Esophagus (tissue), 2 donors: ENCODE data around the gene PPP1R9B. TPM values are rescaled to one million over a fixed set of nuclear protein-coding genes. Genes with fewer than 3 reads are reported as not detected.

ENCODE experiments used
- H3K27ac ChIP-seq, 2 donors: one replicate each; pipeline ENCODE4 v1.5.1; 2013; ENCODE audit warnings: low read depth in 2 of 2, mild to moderate bottlenecking in 2 of 2, inconsistent platforms in 1 of 2, low read length in 1 of 2, moderate library complexity in 1 of 2
- H3K27me3 ChIP-seq, 2 donors: one replicate each; pipeline ENCODE4 v1.6.1; 2013; ENCODE audit warnings: low read length in 2 of 2, control low read depth in 1 of 2, mild to moderate bottlenecking in 1 of 2; ENCODE audit not compliant: insufficient read depth in 2 of 2, control insufficient read depth in 1 of 2
- H3K36me3 ChIP-seq, 2 donors: one replicate each; pipeline ENCODE4 v1.6.1; 2013; ENCODE audit warnings: low read length in 1 of 2; ENCODE audit not compliant: control insufficient read depth in 2 of 2, insufficient read depth in 2 of 2
- H3K4me1 ChIP-seq, 2 donors: one replicate each; pipeline ENCODE4 v1.6.1; 2013; ENCODE audit warnings: low read length in 1 of 2; ENCODE audit not compliant: control insufficient read depth in 2 of 2, insufficient read depth in 2 of 2
- H3K4me3 ChIP-seq, 2 donors: one replicate each; pipeline ENCODE4 v1.5.1; 2013; ENCODE audit warnings: low read length in 2 of 2, mild to moderate bottlenecking in 2 of 2, low read depth in 1 of 2, moderate library complexity in 1 of 2
- H3K9me3 ChIP-seq, 2 donors: one replicate each; pipeline ENCODE4 v1.6.1; 2013; ENCODE audit warnings: mild to moderate bottlenecking in 2 of 2, low read depth in 1 of 2, low read length in 1 of 2, moderate library complexity in 1 of 2; ENCODE audit not compliant: control insufficient read depth in 2 of 2, insufficient read depth in 1 of 2
- WGBS, 2 donors: extraction: QIAGEN DNeasy Blood & Tissue Kit; methylation state at CpG; one replicate each; pipeline ENCODE4 v1.1.7; 2013; 5-methylcytosine and 5-hydroxymethylcytosine counted together
- polyA plus RNA-seq, 2 donors: library from polyadenylated mRNA; stranded (reverse); fragments of 200-250 nt; gene quantifications; one replicate each; pipeline ENCODE4 v1.2.3, GENCODE V29; 2013
- donor health status: healthy with polysubstance abuse.
- donor health status: Bipolar disorder and iron deficiency.

Gene PPP1R9B
- polyA plus RNA-seq, 2 donors = 15.4 to 31.3 TPM

GRCh38 chr17:50188531-50188920, 38.0 kb upstream of the PPP1R9B start:
- no peak overlapping the region for H3K4me3 ChIP-seq
- H3K4me1 ChIP-seq = peaks cover 0 to 4% of the 10 kb centered on the region in 2 donors
- peaks cover 0 to 22% of the 10 kb centered on the region in 2 donors for H3K36me3 ChIP-seq
- WGBS, 2 donors = 73 to 78% methylated on average over 13 of the region's 13 CpGs
- no peaks in the 10 kb centered on the region for H3K9me3 ChIP-seq
- H3K27ac ChIP-seq = no peak overlapping the region
- no peaks in the 10 kb centered on the region for H3K27me3 ChIP-seq

- H3K27ac ChIP-seq = no peak overlapping the region
- no peaks in the 10 kb centered on the region for H3K27me3 ChIP-seq
- peaks cover 0 to 22% of the 10 kb centered on the region in 2 donors for H3K36me3 ChIP-seq
- no peaks in the 10 kb centered on the region for H3K9me3 ChIP-seq
- H3K4me3 ChIP-seq = no peak overlapping the region
- peaks cover 0 to 7% of the 10 kb centered on the region in 2 donors for H3K4me1 ChIP-seq
- 77 to 83% methylated on average over 17 of the region's 17 CpGs for WGBS, 2 donors
These were observed 37.5 kb upstream of the PPP1R9B start for GRCh38 chr17:50187751-50188530.

- Histone ChIP-seq H3K27ac (no peak overlapping the region), H3K36me3 (peaks cover 0 to 18% of the 10 kb centered on the region in 2 donors), H3K27me3 (no peaks in the 10 kb centered on the region), H3K4me1 (peaks cover 0 to 7% of the 10 kb centered on the region in 2 donors), H3K4me3 (no peak overlapping the region), H3K9me3 (no peaks in the 10 kb centered on the region)
- WGBS, 2 donors = 72 to 73% methylated on average over 4 of the region's 4 CpGs
These were observed 36.9 kb upstream of the PPP1R9B start for GRCh38 chr17:50187394-50187725.

GRCh38 chr17:50186661-50187393, 36.4 kb upstream of the PPP1R9B start:
- Histone ChIP-seq H3K27ac (no peak overlapping the region), H3K36me3 (peaks cover 0 to 18% of the 10 kb centered on the region in 2 donors)

GRCh38 chr17:50185631-50186471, 35.4 kb upstream of the PPP1R9B start:
- no peak overlapping the region for H3K4me3 ChIP-seq
- peaks cover 0 to 12% of the 10 kb centered on the region in 2 donors for H3K36me3 ChIP-seq
- peak overlapping the region; percentile 21 to 26 for H3K27ac ChIP-seq
- H3K4me1 ChIP-seq = peaks cover 0 to 13% of the 10 kb centered on the region in 2 donors
- no peaks in the 10 kb centered on the region for H3K9me3 ChIP-seq
- H3K27me3 ChIP-seq = no peaks in the 10 kb centered on the region
- 82 to 86% methylated on average over 31 of the region's 31 CpGs for WGBS, 2 donors

More at GRCh38 chr17:50186661-50187393, 36.4 kb upstream of the PPP1R9B start:
- WGBS, 2 donors = 82% methylated on average over 24 of the region's 24 CpGs
- H3K27me3 ChIP-seq = no peaks in the 10 kb centered on the region
- H3K4me1 ChIP-seq = peaks cover 0 to 9% of the 10 kb centered on the region in 2 donors
- no peak overlapping the region for H3K4me3 ChIP-seq
- H3K9me3 ChIP-seq = no peaks in the 10 kb centered on the region

GRCh38 chr17:50184611-50185398, 34.3 kb upstream of the PPP1R9B start:
- Histone ChIP-seq H3K9me3 (no peaks in the 10 kb centered on the region), H3K4me1 (peaks cover 0 to 13% of the 10 kb centered on the region in 2 donors), H3K36me3 (peaks cover 0 to 8% of the 10 kb centered on the region in 2 donors), H3K4me3 (no peak overlapping the region), H3K27ac (peak overlapping the region; percentile 18 to 49), H3K27me3 (no peaks in the 10 kb centered on the region)
- 37 to 57% methylated on average over 19 of the region's 19 CpGs for WGBS, 2 donors

- H3K36me3 ChIP-seq = peaks cover 0 to 8% of the 10 kb centered on the region in 2 donors
- no peaks in the 10 kb centered on the region for H3K9me3 ChIP-seq
- peak overlapping the region in 1 of 2 donors; percentile 28 for H3K27ac ChIP-seq
- no peaks in the 10 kb centered on the region for H3K27me3 ChIP-seq
- H3K4me3 ChIP-seq = no peak overlapping the region
- WGBS, 2 donors = 30 to 49% methylated on average over 7 to 8 of the region's 8 CpGs
- H3K4me1 ChIP-seq = peaks cover 0 to 13% of the 10 kb centered on the region in 2 donors
These were observed 33.6 kb upstream of the PPP1R9B start for GRCh38 chr17:50184064-50184463.

- Histone ChIP-seq H3K27ac (peak overlapping the region in 1 of 2 donors; percentile 14), H3K9me3 (no peaks in the 10 kb centered on the region), H3K36me3 (peaks cover 0 to 8% of the 10 kb centered on the region in 2 donors), H3K4me1 (peaks cover 0 to 13% of the 10 kb centered on the region in 2 donors), H3K27me3 (no peaks in the 10 kb centered on the region), H3K4me3 (no peak overlapping the region)
- 65 to 66% methylated on average over 12 of the region's 12 CpGs for WGBS, 2 donors
These were observed 33.0 kb upstream of the PPP1R9B start for GRCh38 chr17:50183421-50183994.
